Omental fat pad (tissue), 4 donors: ENCODE results near the gene PLD1. TPM values are rescaled to one million over a fixed set of nuclear protein-coding genes. Genes with fewer than 3 reads are reported as not detected.

Experiments
- ATAC-seq: fragments of 150-250 bp; one replicate; pipeline ENCODE4 v1.9.1; 2016; ENCODE audit warnings: mild to moderate bottlenecking, moderate library complexity; ENCODE audit not compliant: low FRiP score
- DNase-seq: peaks from one replicate; pipeline ENCODE4 v3.0.0-alpha.2; 2019; ENCODE audit warnings: low spot score
- total RNA-seq, 4 donors: library from RNA; depleted of rRNA; stranded (reverse); fragments of >200 nt; gene quantifications; one replicate each; pipeline ENCODE4 v1.1.0, GENCODE V29; 2016
- TF ChIP-seq, protein P1 (sequence below), 3 donors: fragments of 450-650 bp; IDR thresholded peaks; one replicate each; pipeline ENCODE4 v1.5.1; 2016 to 2017; ENCODE audit warnings: antibody characterized with exemption in 3 of 3, mild to moderate bottlenecking in 3 of 3, moderate library complexity in 2 of 3

Gene PLD1
- total RNA-seq, 4 donors from 2014 or later = 9.7 to 73.3 (median 33.2) TPM

DNA sequence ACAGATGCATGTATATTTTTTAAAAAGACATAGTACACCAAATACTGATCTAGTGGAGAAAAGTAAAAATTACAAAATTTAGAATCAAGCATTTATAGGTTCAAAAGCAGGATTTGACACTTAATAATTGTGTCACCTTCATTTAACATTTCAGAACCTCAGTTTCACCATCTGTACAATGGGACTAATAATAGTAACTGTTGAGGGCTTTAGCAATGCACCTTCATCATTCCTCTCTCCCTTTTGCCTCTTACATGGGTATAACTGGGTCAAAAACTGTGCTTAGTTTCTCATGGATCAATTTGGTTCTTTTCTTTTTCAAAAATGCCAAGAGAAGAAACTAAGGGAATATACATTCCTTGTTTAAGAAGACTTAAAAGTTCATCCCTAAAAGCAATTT is 27.4 kb upstream of the PLD1 start:
- TF ChIP-seq, protein P1, sequence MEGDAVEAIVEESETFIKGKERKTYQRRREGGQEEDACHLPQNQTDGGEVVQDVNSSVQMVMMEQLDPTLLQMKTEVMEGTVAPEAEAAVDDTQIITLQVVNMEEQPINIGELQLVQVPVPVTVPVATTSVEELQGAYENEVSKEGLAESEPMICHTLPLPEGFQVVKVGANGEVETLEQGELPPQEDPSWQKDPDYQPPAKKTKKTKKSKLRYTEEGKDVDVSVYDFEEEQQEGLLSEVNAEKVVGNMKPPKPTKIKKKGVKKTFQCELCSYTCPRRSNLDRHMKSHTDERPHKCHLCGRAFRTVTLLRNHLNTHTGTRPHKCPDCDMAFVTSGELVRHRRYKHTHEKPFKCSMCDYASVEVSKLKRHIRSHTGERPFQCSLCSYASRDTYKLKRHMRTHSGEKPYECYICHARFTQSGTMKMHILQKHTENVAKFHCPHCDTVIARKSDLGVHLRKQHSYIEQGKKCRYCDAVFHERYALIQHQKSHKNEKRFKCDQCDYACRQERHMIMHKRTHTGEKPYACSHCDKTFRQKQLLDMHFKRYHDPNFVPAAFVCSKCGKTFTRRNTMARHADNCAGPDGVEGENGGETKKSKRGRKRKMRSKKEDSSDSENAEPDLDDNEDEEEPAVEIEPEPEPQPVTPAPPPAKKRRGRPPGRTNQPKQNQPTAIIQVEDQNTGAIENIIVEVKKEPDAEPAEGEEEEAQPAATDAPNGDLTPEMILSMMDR (IDR thresholded peaks at IDR 0.05) = no peak
- no peak for ATAC-seq
- no peak for DNase-seq

DNA sequence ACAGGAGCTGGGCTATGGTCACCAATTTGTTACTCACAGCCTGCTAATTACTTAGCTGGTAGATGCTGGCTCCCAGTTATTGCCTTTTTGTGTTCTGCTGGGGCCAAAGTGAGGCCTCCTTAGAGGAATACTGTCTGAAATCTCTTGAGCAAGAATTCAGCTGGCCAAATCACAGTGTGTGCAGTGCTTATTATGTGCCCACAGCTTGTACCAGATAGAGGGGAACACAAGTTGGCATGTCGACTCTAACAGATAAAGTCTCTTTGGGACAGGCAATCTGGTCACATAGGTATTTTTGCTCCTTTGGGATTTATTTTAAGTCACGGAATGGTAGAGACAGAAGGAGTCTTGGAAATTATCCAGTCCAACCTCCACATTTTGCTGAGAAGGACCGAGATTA is 26.6 kb upstream of the PLD1 start:
- DNase-seq = no peak
- TF ChIP-seq, protein P1 (IDR thresholded peaks at IDR 0.05) = no peak
- no peak for ATAC-seq

DNA sequence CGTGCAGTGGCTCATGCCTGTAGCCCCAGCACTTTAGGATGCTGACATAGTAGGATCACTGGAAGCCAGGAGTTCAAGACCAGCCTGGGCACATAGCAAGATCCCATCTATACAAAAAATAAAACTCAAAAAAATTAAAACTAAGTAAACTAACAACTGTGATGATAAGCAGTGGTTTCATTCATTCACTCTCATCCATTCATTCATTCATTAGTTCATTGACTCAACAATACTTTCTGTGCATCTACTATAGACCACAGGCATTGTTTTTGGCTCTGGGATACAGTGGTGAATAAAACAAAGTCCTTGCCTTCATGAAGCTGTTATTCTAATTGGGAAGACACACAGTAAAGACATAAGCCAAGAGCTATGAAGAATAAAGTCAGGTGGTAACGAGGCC is 25.3 kb upstream of the PLD1 start:
- TF ChIP-seq, protein P1 (IDR thresholded peaks at IDR 0.05) = no peak
- ATAC-seq (no peak), DNase-seq (no peak)

DNA sequence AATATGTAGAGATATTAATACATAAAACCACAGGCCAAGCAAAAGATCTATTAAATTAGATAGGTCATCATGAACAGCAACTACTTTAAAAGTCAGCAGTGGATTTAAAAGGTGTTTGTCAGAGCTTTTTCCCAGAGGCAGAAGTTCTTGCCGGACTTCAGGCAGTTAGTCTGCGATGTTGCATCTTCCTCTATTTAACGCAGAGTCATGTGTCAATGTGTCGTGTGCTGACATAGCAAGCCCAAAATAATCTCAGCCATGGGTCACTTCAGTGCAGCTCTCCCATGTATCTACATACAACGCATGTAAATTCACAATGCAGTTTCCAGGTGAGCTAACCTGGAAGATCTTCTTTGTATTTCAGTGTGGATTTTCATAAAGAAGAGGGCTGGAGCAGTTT is 24.8 kb upstream of the PLD1 start:
- DNase-seq = no peak
- no peak for ATAC-seq
- TF ChIP-seq, protein P1 (IDR thresholded peaks at IDR 0.05) = no peak

GRCh38 chr3:171834461-171834801 is 24.1 kb upstream of the PLD1 start:
- no peak for ATAC-seq
- TF ChIP-seq, protein P1 (IDR thresholded peaks at IDR 0.05) = no peak
- DNase-seq = no peak

DNA sequence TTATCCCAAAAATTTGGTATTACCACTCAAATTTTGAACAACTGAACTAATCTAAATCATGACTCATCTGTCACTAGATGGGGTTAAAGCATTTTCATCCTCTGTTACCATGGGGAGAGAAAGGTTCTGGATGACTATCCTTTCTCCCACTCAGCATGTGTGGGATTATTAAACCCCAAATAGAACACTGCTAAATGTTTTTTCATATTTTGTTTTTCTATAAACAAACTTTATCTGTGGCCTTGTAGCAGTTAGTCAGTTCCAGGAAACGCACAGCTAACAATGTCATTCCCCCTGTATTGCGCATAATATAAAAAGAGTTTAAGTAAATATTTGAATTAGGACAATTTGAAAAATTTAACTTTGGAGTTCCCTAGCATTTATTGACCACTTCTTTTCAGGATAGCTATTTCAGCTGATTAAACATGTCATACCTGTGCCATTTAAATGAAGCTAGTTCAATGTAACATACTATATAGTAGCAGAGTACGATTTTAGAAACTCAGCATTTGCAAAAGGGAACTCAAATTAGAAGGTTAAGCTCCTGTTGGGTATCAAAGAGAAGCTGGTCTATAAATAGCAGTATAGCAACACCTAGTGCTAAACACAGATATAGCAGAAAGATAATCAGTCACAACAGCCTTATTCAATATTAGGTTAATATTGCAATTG is 23.6 kb upstream of the PLD1 start:
- DNase-seq = no peak
- TF ChIP-seq, protein P1 (IDR thresholded peaks at IDR 0.05) = no peak

DNA sequence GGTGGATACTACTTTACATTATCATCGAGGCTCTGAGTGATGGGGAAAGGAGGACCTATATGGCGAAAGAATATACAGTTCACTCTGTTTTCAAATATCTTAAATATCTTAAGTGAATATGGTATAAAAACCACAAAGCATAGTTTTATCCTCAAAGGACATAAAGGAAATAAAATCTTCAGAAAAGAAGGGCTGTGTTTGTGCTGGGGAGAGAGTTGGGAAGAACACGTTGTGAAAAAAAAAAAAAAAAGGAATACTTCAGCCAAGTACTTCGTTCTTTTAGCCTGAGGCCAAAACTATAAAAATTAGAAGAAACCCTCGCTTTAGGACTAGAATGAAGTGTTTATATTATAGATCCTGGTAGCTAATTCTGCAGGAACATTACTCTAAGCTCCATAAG is 22.7 kb upstream of the PLD1 start:
- ATAC-seq (no peak), DNase-seq (no peak)
- TF ChIP-seq, protein P1 (IDR thresholded peaks at IDR 0.05) = no peak

More for the DNA sequence above, 23.6 kb upstream of the PLD1 start:
- no peak for ATAC-seq
